NCI-H345 treated with DMSO at 0.1 percent for 48 hours (cell line): ENCODE results near the gene PDE8A.
"Not testable (repeated sequence)": the region's sequence is repeated elsewhere in the genome, so short reads cannot be mapped to it uniquely, and the experiment has no call there.

Source experiments
- DNase-seq: peaks from one replicate; lab custom pipeline; 2025; ENCODE audit not compliant: unreplicated experiment; lab: John Stamatoyannopoulos, UW

PDE8A gene

DNA sequence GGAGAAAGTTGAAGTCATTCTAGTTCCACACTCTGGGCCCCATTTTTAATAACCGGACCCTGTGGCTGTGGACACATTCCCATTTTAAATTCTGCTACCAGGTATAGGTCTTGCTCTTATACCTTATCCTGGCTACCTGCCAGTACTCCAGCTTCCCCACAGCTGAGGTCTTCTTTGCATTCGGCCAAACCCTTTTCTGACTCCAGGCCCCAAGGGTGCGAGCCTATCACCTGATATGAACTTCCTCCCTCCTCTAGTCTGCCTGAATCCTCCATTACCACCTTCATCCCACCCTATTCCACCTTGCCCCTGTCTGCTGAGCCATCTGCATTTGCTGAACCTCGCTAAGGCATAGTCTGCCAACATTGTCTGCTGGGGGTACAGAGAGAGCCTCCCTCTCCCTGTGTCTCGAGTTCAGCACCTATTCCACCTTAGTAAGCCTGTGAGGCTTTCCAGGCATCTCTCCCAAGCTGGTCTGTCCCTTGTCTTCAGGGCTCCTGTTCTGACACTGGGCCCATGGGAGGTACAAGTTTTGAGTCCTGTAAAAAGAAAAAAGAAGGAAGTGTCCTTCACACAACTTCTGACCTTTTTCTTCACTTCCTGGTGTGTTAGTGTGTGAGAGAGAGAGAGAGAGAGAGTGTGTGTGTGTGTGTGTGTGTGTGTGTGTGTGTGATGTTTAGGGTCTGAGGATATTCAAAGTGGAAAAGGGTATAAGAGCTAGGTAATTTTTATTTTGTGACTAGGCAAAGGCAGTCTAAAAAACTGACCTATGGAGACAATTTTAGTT is 27.0 kb downstream of the PDE8A start:
- no peak for DNase-seq

DNA sequence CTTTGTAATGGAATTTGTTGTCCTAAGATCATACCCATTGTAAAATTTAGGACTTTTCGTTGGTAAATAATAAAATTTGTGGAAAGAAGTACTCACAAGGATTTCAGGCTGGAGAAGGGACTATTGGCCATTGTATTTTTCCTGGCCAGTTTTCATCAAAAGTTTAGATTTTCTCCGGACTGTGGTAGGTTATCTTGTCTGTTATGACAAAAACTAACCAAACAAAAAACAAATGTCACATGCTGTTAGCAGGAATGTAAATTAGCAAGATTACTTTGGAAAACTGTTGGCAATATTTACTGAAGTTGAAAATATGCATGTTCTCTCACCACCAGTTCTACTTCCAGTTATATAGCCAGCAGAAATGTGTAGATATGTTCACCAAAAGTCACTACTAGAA is 27.8 kb downstream of the PDE8A start:
- DNase-seq, result no peak

DNA sequence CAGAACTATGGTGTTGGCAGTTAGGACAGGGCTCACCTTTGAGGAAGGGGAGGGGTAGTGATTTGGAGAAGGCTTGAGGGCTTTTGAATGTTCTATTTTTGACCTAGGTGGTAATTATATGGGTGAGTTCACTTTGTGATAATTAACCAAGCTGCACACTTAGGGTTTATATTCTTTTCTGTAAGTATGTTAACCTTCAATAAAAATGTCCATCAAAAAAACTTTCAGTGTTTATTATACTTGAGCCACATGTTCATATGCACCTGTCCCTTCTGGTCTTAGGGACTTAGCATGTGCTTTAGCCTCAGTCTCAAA is 28.4 kb downstream of the PDE8A start:
- no peak for DNase-seq

DNA sequence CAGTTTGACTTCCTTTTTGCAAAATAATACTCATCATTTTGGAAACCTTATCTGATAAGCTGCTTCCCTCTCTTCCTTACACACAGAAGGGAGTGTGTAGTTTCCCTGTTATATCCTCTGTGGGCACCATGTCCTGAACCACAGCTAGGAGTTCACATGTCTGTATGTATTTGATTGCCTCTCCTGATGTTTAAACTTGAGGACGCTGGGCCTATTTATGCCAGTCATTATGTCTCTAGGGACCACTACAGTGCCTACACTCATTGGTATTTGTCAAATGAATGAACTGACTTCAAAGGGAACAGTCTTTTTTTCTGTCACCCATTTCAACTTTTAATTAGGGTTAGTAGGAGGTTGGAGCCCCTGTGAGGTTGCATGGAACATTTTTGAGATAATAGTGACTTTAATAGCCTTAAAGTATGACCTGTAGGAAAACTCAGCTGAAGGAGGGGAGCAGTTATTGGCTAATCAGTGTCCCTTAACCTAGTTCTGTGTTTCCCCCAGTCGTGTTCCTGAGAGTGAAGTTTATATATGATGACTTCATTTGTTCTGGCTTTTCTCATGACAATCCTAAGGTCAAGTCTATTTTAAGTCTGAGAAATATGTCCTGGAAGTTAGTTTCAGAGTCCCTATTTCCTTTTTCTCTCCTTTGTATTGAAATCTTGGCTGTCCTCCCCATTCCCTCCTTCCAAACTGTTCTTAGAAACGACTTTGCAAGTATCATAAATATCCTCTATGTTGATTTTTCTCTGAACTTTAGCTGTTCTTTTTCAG is 28.9 kb downstream of the PDE8A start:
- no peak for DNase-seq

DNA sequence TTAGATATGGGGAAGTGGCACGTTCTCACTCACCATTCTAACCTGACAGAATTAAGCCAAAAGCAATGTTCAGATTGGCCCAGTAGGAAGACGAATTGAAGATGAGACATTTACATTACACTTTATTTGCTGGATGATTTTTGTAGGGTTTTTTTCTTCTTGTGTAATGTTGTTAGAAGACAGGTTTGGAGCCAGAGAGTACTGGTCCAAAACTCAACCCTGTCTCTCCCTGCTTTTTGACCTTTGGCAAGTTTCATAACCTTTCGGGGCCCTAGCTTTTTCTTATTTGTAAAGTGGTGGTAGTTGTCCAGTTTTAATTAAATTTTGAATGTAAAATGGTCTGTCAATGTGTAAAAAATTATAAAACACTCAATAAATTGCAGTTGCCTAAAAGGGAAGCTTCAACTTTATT is 29.5 kb downstream of the PDE8A start:
- DNase-seq, result no peak

DNA sequence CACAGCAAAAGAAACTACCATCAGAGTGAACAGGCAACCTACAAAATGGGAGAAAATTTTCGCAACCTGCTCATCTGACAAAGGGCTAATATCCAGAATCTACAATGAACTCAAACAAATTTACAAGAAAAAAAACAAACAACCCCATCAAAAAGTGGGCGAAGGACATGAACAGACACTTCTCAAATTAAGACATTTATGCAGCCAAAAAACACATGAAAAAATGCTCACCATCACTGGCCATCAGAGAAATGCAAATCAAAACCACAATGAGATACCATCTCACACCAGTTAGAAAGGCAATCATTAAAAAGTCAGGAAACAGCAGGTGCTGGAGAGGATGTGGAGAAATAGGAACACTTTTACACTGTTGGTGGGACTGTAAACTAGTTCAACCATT is 30.1 kb downstream of the PDE8A start:
- DNase-seq, result not testable (repeated sequence)

DNA sequence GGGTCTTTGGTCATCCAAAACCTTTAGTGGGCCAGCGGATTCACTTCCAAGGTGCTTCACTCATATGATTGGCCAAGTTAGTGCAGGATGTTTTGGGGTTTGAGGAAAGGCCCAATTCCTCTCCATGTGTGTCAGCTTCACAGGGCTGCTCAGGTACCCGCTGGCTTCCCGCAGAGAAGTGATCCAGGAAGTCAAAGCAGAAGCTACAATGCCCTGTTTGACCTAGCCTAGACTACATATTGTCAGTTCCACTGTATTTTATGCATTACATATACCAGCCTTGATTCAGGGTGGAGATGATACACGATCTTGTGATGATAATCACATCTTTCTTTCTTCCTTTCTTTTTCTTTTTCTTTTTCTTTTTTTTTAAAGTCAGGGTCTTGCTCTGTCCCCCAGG is 32.1 kb downstream of the PDE8A start:
- DNase-seq, result no peak

DNA sequence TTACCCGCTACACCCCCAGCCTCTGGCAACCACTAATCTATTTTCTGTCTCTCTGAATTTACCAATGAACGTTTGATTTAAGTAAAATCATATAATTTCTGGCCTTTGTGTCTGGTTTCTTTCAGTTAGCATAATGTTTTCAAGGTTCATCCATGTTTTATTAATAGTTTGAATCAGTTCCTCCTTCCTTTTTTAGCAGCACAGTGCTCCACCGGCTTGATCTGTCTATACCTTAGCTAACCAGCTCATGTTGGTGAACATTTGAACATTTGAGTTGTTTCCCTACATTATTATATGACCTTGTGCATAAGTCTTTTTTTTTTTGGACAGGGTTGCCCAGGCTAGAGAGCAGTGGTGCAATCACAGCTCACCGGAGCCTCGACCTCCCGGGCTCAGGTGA is 33.3 kb downstream of the PDE8A start:
- no peak for DNase-seq

DNA sequence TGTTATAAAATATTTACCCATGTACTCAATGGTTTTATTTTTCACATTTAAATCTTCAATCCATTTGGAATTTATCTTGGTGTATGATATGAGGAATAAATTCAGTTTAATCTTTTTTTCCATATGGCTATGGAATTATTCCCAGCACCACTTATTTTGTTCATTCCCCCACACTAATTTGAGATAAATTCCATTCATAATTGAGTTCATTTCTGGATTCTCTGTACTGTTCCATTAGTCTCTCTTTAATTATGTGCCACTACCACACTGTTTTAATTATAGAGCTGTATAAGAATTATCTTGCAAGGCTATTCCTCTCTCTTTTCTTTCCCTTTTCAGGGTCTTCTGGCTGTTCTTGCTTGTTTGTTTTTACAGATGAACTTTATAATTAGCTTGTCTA is 34.6 kb downstream of the PDE8A start:
- DNase-seq, result no peak

DNA sequence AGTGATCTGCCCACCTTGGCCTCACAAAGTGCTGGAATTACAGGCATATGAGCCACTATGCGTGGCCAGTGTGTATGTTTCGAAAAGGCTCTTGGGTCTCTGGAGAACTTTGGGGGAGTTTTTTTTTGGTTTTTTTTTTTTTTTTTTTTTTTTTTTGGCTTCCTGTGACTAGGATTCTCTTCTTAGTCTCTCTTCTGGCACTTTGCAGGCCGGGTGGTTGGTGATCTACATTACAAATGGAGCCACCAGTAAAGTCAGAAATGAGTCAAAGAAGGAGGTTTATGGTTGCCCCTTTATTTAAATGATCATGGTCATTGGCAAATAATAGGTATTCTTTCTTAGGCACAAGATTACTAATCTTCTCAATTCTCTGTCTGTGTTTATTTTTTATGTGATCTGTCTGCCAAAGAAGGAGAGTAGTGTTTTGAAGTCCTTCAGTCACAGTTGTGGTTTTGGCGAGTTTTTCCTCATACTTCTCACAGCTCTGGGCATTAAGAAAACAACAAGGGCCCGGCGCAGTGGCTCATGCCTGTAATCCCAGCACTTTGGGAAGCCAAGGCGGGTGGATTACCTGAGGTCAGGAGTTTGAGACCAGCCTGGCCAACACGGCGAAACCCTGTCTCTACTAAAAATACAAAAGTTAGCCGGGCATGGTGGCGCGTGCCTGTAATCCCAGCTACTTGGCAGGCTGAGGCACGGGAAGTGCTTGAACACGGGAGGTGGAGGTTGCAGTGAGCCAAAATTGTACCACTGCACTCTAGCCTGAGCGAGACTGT is 38.3 kb downstream of the PDE8A start:
- no peak for DNase-seq

DNA sequence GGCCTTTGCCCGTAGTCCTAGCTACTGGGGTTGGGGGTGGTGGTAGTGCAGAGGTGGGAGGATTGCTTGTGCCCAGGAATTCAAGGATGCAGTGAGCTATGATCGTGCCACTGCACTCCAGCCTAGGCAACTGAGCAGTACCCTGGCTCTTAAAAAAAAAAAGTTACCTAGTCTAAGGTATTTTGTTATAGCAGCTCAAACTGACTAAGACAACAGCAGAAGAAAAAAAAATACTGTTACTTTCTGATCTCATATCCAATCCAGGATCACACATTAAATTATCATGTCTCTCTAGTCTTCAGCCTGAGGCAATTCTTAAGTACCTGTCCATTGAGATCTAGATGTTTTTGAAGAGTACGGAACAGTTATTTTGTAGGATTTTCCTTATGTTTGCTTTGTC is 39.8 kb downstream of the PDE8A start:
- no peak for DNase-seq

DNA sequence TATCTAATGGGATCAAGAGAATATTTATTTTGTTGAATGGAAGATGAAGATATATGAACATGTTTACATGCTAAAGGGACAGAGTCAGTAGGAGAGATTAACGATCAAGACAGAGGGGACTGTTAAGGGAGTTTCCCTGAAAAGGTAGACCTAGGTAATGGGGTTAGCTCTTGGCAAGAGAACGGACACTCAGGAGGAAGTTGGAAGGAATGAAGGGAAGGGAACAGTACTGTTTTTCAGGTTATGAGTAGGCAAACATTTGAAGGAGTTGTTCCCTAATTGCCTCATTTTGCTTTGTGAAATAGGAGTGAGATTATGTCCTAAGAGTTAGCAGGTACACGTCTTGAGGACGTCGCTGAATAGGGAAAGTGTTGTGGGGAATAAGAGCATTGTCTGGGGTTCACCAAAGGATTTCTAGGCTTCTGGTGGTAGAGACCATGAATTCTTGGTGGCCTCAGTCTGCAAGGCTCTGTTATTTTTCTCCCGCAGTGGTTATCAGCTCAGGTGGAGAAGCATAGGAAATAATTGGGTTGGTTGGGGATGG is 41.3 kb downstream of the PDE8A start:
- no peak for DNase-seq

DNA sequence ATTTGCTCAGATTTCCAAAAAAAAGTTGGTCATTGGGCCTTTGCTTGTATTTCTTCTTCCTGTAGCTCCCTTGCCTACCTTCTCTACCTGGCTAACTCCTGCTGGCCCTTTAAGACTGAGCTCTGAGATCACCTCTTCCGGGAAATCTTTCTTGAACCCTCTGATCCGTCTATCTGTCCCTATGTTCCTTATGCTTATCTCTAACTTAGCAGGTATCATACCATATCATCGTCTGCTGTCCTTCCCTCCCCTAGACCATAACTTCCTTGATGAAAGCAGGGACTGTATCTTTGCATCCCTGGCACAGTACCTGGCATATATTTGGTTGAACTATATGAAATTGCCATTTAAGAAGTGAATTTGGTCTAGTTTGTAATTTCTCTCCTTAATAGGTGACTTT is 42.3 kb downstream of the PDE8A start:
- DNase-seq, result no peak

DNA sequence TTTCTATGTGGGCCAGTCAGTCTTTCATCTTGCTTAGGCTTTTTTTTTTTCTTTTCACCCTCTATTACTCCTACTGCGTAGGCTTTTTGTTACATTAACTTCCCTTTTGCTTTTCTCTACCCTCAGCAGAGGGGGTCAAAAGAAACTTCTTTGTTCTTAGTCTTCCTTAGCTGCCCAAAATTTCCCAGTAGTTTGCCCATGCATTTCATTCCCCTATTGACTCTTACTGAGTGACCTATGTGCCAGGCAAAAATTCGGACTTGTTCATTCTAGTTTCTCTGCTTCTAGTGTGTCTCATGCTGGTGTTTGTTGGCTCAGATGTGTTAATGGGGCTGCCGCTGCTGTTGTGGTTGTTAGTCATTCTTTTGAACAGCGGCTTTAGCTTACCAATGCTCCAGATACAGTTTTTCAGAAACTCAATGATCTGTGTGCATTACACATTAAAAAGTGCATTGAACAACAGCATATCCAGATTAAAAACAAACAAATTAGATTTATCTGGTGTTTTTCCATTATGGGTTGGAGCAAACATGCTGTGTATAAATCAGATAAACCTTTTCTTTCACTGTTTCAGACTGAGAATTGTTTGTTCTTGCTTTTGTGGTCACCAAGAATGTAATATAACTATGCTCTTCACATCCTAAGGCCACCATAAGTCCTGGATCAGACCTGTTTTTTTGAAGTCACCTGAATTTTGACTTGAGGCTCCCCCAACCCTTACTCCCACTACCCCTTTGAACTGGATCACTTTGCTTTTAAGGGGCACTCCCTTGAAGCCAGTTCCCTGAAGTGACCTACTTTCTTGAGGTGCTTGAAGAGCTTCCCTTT is 43.1 kb downstream of the PDE8A start:
- no peak for DNase-seq

DNA sequence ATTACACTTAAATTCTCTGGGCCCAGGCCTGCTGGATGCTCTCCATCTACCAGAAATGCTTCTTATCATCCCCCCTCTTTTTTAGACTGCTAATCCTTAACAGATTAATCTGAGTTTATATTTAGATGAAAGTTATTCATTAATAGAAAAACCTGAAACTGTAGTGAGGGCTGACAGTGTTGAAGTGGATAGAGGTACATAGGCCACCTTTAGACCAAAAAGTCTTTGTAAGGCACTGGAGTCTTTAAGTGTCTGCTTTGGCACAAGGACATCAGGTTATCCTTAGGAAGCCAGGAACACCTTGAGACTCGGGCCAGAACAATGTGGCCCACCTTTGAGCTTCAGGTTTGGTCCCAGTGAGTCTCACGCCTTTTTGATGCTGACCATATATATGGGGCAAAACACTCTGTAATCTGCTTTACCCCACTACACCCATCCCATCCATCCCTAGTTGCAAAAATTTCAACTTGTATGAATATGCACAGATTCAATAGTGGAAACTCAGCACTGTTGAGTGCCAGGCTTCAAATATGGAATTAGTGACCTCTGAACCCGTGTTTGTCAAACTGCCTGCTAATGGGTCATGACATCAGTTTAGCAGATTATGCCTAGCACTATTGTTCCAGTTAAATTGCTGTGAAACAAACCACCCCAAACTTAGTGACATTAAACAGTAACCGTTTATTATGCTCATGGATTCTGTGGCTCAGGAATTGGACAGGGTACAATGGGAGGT is 44.0 kb downstream of the PDE8A start:
- DNase-seq, result no peak

DNA sequence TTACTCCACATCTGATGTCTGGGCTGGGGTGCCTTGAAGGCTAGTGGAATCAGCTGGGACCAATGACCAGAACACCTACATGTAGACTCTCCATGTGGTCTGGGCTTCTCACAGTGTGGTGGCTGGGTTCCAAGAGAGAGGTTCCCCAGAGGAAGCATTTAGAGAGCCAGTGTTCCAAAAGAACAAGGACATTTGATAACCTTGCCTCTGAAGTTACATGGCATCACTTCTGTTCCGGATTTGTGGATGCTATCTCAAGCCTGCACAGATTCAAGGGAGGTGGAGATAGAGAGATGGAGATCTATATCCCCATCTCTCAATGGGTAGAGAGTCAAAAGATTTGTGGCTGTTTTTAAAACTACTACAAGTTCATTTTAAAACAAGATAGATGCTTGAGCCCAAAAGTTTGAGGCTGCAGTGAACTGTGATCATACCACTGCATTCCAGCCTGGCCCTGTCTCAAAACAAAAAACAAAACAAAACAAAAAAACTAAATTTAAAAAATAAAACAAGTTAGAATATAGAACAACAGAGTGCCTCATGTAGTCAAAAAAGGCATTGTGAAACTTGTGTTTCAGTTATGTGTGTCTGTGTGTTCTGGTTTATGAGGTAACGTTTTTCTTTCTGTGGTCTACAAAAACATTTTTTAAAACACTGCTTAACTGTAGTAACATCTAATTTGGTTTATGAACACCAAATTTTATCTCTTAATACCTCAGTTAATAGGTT is 44.8 kb downstream of the PDE8A start:
- no peak for DNase-seq

DNA sequence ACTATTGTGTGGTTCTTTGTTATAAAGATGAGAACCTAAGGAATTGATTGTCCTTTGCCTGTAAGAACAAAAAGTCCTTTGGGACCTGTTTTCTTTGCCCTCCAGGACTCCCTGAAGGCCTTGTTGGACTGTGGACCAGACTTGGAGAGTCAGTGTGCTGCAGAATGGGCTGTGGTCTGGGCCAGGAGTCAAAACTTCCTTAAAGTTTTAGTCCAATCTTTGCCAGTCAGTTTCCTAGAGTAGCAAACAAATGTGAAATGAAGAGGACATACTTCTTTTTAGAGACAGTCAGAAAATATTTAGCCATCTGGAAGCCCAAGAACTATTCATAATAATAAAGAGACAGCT is 45.4 kb downstream of the PDE8A start:
- DNase-seq, result no peak

DNA sequence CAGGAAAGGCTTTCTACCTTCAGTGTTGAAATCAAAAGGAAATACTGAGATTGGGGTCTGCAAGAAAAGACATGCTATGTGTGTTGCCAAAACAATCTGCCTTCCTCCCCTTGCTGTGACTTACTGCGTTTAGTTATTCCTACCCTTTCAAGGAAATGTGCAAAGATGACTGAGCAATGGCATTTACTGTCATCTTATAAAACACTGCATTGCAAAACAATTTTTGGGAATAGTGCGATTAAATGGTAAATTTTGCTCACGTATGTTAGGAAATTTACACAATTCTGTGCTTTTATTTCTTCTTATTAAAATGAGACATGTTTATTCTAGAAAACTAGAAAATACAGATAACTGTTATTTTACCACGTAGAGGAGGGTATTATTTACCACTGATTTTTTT is 45.8 kb downstream of the PDE8A start:
- no peak for DNase-seq

DNA sequence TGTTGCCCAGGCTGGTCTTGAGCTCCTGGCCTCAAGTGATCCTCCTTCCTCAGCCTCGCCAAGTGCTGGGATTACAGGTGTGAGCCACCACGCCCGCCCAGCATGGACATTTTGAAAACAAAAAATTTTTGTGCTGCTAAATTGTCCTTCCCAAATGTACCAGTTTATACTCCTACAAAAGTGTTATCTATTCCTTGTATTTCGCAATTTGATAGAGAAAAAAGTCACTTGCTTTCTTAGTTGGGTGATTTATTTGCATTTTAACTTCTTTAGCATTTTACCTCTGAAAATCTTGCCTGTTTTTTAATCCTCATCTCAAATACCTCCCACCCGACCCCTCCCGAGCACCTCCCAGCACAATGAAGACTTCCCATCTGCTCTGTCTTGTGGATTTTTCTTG is 46.8 kb downstream of the PDE8A start:
- DNase-seq, result no peak

DNA sequence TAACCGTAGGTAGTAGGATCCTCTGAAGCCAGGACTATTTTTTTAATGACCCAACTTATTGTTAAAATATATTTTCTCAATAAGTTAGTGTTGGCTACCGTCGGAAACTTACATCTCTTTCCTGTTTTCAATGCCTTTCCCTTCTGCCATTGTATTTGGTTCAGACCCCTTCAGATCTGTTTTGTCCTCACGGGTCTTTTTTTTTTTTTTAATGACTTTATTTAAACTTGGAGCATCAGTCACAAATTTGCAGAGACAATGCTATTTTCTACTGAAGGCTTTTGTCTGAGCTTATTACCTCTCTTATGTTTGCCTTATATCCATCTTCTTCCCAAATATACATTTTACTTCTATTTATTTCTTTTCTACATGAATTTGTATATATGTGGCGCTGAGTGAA is 47.6 kb downstream of the PDE8A start:
- no peak for DNase-seq
